ENCODE data around the gene ANKRD11.
A peak's percentile ranks its signal among the peaks of the same experiment; 100 is the strongest.

The ANKRD11 gene

DNA sequence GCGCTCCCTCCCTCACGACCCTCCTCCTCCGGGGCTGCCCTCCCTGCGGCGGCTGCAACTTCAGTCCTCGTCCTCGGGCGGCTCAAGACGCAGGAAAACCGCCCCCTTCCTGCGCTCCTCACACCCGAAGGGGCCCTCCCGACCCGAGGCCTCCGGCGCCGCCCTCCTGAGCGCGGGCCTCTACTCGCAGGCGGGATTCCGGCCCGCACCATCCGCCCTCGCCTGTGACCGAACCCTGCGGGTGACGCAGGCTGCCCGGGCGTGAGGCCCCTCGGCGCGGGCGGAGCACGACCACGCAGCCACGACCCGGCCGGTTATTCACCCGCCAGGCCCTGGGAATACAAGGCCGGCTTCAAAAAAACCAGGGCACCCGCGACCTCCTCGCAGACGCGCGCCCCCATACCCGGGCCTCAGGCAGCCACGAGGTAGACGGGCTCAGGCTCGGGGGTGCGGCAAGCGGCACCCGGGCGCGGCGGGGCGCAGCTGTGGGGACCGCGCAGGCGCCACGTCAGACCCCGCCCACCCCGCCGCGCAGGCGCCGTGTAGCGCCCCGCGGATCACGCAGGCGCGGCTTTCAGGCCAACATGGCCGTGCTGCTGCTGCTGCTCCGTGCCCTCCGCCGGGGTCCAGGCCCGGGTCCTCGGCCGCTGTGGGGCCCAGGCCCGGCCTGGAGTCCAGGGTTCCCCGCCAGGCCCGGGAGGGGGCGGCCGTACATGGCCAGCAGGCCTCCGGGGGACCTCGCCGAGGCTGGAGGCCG is 17.7 kb upstream of the ANKRD11 start, which contains the start of gene SPG7:
SPG7 (plus strand) TSS at position 570 of the 757 bp plus-strand sequence; CDS start at position 585, 15 bp downstream.
- DNase-seq: peak; percentile 89
- in situ Hi-C loops (cut with HindIII; ENCODE audit: low pct_ligation_motif_present, low pct_unique_long_range_greater_than_20kb, low sequenced_read_pairs): no loop called here

DNA sequence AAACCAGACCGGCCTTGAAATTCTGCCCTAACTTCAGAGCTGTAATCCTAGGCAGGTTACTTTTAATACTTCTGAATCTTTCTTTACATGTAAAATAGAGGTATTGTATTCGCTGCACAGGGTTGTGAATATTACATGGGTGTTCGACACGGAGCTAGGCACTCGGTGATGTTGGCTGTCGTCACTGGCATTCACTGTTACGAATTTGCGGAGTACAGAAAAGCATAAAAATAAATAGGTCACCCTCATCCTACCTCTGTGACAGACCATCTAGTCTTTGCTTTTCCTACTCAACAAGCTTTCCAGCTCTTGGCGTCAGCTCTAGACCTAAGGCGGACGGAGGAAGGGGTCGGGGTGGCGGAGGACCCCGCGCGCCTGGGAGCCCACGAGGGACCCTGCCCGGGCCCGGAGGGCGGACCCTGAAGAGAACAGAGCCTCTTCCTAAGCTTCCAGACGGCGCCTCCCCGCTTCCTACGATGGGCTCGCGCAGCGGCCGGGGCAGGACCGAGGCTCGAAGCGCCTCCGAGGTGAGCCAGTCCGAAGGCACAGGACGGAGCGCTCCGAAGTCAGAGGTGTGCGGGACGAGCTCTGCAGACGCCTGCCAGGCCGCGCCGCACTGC is 17.0 kb upstream of the ANKRD11 start:
- in situ Hi-C loops (cut with HindIII; ENCODE audit: low pct_ligation_motif_present, low pct_unique_long_range_greater_than_20kb, low sequenced_read_pairs): no loop called here
- no peak for DNase-seq

DNA sequence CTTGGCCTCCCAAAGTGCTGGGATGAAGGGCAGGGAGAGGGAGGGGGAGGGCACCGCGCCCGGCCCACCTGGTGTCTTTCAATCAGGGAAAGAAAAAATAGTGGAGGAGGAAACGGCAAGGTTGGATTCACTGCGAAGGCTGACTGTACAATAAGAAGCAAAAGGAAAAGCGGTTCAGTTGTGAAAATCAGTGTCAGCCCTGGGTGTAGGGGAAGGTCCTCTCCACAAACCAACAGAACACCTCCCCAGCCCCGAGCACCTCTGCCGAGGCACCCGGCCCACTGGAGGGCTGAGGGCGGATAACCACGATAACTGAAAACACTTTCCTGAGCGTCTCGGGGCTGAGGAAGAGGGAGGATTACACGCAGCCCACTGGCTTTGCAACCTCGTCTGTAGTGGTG is 16.4 kb upstream of the ANKRD11 start:
- DNase-seq: no peak
- in situ Hi-C loops (cut with HindIII; ENCODE audit: low pct_ligation_motif_present, low pct_unique_long_range_greater_than_20kb, low sequenced_read_pairs): no loop called here

DNA sequence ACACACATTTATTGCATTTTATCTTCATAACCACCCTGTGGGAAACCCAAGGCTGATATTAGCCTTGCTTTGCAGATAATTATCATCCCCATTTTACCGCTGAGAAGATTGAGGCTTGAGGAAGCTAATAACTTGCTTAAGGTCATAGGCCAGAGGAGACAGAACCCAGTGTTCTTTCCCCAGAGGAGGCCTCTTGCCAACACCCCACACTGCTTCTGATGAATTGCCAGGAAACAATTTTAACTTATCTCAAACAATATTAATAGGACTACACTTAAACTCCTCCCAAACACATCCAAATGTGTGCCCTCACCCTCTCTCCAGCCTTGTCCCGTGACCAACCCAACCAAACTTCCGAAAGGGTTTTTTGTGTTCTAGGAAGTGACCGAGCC is 15.7 kb upstream of the ANKRD11 start:
- DNase-seq: no peak
- in situ Hi-C loops (cut with HindIII; ENCODE audit: low pct_ligation_motif_present, low pct_unique_long_range_greater_than_20kb, low sequenced_read_pairs): no loop called here

DNA sequence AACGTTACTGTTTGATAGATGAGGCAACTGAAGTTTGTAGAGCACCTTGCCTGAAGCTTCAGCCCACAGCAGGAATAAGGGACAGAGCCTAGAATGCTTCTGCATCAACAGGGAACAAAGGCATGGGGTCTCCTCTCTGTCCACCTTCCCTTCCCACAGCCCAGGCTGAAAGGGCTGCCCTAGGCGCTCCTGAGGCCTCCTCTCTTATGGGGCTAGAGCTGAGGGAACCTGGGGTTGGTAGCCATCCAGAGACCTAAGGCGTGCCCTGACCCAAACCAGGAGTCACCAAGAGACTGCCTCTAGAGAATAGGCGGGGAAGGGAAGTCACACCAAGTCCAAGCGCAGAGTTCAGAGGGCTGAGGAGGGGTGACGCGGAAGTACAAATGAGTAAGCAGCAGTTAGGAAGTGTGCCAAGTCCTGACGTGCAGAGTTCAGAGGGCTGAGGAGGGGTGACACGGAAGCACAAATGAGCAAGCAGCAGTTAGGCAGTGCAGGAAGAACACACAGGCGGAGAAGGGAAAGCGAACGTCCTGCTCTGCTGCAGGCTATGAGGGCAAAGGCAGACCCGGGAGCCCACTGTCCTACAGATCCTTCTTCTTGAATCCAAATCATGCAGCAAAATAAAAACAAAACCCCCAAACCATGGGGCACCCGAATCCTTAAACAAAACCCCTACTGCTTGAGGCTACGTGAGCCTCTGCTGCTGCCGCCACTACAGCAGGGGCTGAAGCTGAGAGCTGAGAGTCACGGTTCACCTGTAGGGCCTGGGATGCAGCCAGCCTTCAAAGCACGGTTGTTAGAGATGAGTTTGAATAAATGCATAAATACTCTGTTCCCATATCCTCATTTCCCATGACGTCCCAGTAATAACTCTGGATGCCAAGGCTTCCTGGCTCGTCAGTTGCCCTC is 15.1 kb upstream of the ANKRD11 start:
- in situ Hi-C loops (cut with HindIII; ENCODE audit: low pct_ligation_motif_present, low pct_unique_long_range_greater_than_20kb, low sequenced_read_pairs): no loop called here
- peak; percentile 90 for DNase-seq

DNA sequence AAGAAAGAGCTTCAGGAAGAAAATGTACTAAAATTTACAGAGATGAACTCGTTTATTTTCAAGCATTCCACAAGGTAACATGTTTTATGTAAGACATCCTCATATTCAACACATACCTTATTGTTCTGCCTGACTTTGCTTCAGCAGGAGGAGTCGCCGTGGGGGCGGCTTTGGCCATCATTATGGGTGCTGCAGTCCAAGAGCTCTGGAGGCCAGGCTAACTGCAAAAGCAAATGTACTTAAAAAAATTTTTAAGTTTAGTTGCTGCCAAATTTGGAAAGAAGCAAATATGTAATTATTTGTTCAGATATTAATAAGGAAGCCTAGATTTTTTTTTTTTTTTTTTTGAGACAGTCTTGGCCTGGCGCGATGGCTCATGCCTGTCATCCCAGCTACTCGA is 13.7 kb upstream of the ANKRD11 start:
- in situ Hi-C loops (cut with HindIII; ENCODE audit: low pct_ligation_motif_present, low pct_unique_long_range_greater_than_20kb, low sequenced_read_pairs): no loop called here
- no peak for DNase-seq

DNA sequence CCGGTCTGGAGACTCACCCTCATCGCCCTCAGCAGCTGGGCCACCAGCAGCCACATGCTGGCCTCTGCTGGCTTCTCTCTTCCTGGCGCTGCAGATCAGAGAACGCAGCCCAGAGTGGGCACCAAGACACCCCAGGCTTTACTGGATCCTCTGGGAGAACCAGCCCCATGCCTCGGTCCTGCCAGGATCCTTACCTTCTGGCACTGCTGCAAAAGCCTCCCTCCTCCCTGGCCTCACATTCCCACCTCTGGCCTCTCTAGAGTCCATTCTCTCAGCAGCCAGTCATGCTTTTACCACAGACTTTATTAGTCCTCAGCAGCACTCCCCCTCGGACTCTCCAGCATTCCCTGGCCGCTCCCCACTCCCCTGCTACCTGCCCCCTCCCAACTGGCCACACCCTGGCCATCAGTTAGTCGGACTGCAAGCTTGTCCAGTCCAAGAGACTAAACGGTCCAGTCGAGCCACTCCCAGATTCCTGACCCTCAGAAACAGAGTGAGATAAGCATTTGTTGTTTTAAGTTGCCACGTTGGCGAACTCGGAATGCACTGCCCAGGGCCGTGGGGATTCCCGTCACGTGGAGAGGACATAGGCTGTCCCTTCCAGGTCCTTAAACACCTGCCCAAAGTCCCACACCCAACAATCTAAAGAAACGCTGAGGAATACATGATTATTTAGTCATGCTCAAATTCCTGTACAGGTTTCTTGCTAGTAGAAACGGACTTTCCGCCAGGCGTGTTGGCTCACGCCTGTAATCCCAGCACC is 11.9 kb upstream of the ANKRD11 start:
- in situ Hi-C loops (cut with HindIII; ENCODE audit: low pct_ligation_motif_present, low pct_unique_long_range_greater_than_20kb, low sequenced_read_pairs): no loop called here
- DNase-seq: peak; percentile 68

DNA sequence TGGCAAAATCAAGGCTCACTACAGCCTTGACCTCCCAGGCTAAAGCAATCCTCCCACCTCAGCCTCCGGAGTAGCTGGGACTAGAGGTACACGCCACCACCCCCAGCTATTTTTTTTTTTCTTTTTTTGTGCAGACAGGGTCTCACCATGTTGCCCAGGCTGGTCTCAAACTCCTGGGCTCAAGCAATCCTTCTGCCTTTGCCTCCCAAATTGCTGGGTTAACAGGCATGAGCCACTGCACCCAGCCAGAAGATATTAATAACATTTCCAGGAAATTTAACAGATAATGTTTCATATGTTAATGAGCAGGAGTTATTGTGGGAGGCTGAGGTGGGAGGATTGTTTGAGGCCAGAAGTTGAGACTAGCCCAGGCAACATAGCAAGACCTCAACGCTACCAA is 9.4 kb upstream of the ANKRD11 start:
- no peak for DNase-seq
- in situ Hi-C loops (cut with HindIII; ENCODE audit: low pct_ligation_motif_present, low pct_unique_long_range_greater_than_20kb, low sequenced_read_pairs): no loop called here

DNA sequence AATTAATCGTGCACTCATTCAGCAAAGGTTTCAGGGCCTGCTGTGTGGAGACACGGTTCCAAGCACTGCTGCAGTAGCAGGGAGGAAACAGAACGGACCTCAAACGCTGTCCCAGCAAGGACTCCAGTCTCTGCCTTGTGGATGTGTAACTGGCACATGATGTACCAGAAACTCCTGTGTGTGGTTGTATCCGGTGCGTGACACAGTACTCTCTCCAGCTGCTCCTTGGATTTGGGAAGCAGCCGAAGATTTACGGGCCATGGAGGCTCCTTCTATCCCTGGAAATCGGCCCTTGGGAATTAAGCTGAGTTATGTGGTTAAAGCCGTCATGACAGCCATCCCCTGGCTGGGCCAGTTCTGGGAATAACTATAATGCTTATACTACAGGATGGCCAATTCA is 8.5 kb upstream of the ANKRD11 start:
- no peak for DNase-seq
- in situ Hi-C loops (cut with HindIII; ENCODE audit: low pct_ligation_motif_present, low pct_unique_long_range_greater_than_20kb, low sequenced_read_pairs): no loop called here

DNA sequence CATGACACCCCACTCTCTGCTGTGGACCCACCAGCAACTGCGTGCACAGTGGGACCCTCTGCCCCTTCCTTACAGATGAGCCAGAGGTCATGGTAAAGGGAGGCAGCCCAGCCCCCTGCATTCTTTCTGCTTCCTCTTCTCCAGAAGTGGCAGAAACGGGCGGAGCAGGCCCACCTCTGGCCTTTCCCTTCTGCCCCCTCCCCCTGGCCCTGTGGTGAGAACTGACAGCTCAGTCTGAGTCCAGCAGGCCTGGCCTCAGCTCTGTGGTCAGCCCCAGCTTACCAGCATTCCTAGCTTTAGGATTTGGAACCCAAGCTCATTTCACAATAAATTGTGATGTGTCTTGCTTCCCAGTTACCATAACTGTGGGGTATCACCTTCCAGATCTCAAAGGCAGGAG is 4.8 kb upstream of the ANKRD11 start:
- DNase-seq: no peak
- in situ Hi-C loops (cut with HindIII; ENCODE audit: low pct_ligation_motif_present, low pct_unique_long_range_greater_than_20kb, low sequenced_read_pairs): no loop called here

DNA sequence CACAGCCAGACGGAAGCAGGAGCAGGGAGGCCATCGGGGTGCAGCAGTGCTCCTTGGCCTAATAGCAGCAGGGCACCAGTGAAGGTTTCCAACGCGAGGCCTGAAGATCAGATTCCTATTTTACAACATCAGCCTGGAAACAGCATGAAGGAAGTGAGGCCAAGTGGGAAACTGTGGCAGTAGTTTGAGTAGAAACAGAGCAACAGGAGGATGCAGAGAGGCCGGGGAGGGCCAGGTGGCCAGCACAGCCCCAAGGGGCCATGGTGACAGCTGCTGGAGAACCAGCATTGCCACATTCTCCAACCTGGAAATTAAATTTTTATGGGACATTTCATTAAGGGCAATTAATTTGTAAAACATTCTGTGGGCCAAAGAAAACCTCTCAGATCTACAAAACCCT is 3.4 kb upstream of the ANKRD11 start:
- in situ Hi-C loops (cut with HindIII; ENCODE audit: low pct_ligation_motif_present, low pct_unique_long_range_greater_than_20kb, low sequenced_read_pairs): no loop called here
- DNase-seq: no peak

DNA sequence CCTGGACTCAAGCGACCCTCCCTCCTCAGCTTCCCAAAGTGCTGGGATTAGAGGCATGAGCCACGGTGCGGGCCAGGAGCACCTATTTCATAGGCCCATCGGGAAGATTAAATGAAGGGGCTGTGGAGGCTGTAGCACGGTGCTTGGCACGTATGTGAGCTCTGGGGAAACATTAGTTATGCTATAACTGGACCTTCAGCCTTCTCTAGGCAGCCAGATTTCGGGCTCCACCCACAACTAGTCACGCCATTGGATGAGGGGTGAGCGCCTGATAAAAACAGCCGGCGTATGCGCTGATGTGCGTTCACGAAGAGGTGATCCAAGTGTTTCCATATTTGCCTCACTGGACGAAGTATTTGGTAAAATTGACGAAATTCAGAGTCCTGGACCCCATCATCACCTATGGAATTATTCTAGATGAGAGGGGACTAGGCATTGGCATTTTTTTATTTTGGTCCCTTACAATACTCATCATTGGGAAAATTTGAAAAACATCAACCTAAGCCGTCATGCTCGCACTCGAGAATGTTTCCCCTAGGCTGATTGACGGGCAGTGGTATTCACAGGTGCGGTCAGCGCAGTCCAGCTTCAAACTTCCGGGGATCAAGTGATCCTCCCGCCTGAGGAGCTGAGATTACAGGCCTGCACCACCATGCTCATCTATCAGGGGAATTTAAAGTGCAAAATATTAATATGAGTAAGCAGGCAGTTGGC is 1.8 kb upstream of the ANKRD11 start:
- DNase-seq: no peak
- in situ Hi-C loops (cut with HindIII; ENCODE audit: low pct_ligation_motif_present, low pct_unique_long_range_greater_than_20kb, low sequenced_read_pairs): no loop called here

DNA sequence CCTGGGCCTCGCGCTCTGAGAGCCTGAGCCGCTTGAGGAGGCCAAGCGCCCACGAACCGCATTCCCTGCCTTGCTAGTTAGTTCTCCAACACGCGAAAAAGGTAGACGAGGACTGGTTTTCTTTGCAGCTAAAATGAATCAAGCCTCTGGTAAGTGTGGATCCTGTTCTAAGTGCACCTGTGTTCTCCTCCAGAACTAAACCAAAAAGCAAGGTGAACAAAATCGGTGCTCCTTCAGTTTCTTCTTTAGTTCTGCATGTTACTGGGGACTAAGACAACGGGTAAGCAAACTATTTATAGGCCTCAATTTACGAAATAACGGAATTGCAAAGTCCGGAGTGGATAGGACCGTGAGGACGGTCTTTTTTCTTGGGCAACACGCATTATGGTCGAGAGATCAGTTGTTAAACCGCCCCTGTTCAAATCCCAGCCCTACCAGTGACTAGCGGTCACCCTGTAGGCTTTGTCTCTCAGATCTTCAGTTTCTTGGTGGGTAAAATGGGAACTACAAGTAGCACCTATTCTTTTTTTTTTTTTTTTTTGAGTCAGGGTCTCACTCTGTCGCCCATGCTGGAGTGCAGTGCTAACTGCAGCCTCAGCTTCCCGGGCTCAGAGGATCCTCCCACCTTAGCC is 993 bp upstream of the ANKRD11 start:
- DNase-seq: peak; percentile 53
- in situ Hi-C loops (cut with HindIII; ENCODE audit: low pct_ligation_motif_present, low pct_unique_long_range_greater_than_20kb, low sequenced_read_pairs): no loop called here

DNA sequence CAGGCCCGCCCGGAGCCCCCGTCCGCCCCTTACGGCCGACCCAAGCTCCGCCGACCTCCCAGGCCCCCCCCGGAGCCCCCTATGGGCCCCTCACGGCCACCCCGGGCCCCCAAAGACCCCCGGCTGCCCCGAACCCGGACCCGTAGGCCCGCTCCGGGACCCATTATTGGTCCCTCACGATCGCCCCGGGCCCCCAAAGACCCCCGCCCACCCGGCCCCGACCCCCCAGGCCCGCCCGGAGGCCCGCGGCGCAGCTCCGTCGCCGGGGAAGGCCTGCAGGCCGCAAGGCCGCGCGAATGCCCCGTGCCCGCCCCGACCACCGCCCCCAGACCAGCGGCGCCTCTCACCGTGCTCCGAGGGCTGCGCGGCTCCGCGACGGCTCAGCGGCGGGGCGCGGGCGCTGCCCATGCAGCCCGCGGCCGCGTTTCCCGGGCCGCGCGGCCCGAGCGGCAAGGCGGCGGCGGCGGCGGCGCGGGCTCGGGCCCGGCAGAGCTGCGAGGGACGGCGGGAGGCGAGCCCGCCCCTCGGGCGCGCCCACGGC is 393 bp downstream of the ANKRD11 start:
- in situ Hi-C loops (cut with HindIII; ENCODE audit: low pct_ligation_motif_present, low pct_unique_long_range_greater_than_20kb, low sequenced_read_pairs): no loop called here
- DNase-seq: no peak

DNA sequence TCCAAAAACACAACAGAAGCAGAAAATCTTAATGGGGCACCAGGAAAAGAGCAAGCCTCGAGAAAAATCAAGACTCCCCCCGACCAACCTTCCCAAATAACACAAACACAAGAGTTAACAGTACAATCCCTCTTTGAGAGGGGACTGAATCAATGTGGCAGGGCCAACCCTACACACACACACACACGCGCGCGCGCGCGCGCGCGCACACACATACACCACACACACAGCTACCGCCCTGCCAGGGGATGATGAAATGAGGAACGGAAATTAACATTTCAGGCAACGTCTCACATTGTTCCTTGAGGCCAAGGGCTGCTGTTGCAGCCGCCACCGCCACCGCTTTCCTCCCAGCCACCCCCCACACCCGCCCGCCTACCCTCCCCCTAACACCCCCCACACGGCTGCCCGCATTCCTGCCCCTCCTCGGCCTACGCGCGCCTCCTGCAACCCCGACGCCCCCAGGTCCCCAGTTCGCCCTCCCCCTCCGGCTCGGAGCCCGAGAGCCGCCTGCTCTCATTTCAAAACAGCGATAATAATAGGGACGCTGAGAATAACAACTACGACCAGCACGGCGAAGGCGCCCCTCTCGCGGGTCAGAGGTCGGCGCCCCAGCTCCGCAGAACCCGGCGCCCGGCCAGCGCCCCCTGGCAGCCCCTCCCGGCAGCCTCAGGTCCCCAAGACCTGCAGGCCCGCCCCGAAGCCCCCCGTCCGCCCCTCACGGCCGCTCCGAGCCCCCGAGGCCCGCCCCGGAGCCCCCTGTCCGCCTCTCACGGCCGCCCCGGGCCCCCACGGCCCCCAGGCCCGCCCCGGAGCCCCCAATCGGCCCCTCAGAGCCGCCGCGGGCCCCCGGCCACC is 1.1 kb downstream of the ANKRD11 start:
- peak; percentile 94 for DNase-seq
- in situ Hi-C loops (cut with HindIII; ENCODE audit: low pct_ligation_motif_present, low pct_unique_long_range_greater_than_20kb, low sequenced_read_pairs): no loop called here

DNA sequence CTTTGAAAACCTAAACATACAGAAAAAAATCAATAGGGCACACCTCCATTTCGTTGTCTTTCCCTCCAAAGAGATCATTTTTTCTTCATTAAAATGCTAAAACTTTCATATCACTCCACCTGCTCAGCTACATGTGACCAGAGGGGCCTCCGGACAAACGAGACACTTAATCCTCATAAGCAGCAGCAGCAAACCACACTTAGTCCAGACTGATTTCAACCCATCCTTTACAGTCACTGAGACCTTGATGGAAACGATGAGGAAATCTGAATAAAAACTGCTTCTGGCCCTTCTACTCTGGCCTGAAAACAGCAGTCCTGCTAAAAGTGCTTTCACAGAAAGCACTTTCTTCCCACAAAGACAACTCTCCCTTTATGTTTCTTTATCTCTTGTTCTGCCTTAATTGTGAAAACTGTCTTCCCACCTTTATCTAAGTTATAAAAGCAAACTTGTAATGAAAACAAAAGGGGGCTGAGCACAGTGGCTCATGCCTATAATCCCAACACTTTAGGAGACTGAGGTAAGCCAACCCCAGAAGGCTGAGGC is 4.6 kb downstream of the ANKRD11 start:
- in situ Hi-C loops (cut with HindIII; ENCODE audit: low pct_ligation_motif_present, low pct_unique_long_range_greater_than_20kb, low sequenced_read_pairs): no loop called here
- no peak for DNase-seq

All from ACHN (cell line).